NCI-H2171 (cell line): ENCODE data around the gene PTPRU.

Source experiments
- DNase-seq: peaks from one replicate; lab custom pipeline; 2025; lab: John Stamatoyannopoulos, UW

PTPRU gene

DNA sequence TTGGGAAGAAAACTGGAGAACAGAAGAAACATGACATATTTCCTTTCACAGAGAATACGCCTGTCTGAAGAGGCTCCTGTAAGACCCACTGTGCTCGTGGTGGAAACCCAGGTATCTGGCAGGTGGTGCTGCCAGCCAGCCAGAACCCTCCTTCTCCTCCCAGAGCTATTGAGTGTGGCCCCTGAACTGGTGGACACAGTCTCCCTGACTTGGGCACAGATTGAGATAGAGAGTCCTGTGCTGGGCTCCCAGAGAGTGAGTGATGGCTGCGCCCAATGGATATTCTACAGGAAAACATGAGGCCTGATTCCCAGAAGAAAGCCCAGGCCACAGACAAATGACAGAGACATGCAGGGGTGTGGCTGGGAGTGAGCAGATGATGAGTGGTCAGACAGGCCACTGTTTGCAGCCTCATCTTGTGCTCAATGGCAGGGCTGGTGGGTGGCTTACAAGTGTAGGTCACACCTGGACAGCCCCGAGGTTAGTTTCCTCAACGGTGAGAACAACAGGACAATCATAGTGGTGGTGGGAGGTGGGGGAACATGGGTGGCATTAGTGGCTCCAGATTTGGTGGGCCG, 127.9 kb downstream of the PTPRU start:
- DNase-seq, result no peak

DNA sequence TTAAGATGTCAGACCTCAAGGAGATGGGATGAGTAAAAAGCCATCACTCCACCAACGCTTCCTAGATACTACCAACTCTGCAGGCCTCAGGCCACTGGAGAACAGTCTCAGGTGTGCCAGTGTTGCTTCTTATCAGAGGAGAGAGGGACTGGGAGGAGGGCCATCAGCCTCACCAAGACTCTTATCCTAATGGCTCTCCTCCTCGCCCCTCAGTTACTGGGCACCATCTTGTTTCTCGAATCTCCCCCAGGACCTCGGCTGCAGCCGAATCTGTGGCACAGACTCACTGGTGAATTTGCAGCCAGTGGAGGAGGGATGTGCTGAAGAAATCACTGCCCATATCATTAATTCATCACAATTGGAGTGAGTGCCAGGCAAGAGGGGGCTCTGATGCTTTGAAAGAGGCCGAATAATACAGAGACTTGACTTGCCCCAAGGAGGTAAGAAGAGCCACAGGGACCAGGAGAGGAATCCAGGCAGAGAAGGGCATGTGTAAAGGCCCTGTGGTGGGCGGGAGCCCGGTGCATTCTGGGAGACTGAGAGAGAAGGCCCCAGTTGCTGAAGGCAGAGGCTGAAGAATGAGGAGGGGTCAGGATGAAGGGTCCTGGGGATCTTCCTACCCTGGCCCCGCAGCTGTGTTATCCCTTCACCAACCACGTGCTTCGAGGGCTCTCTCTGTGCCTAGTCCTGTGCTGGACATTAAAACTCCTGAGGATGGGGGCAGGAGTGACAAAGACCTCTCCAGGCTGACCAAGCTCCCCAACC, 129.8 kb downstream of the PTPRU start:
- DNase-seq, result no peak

DNA sequence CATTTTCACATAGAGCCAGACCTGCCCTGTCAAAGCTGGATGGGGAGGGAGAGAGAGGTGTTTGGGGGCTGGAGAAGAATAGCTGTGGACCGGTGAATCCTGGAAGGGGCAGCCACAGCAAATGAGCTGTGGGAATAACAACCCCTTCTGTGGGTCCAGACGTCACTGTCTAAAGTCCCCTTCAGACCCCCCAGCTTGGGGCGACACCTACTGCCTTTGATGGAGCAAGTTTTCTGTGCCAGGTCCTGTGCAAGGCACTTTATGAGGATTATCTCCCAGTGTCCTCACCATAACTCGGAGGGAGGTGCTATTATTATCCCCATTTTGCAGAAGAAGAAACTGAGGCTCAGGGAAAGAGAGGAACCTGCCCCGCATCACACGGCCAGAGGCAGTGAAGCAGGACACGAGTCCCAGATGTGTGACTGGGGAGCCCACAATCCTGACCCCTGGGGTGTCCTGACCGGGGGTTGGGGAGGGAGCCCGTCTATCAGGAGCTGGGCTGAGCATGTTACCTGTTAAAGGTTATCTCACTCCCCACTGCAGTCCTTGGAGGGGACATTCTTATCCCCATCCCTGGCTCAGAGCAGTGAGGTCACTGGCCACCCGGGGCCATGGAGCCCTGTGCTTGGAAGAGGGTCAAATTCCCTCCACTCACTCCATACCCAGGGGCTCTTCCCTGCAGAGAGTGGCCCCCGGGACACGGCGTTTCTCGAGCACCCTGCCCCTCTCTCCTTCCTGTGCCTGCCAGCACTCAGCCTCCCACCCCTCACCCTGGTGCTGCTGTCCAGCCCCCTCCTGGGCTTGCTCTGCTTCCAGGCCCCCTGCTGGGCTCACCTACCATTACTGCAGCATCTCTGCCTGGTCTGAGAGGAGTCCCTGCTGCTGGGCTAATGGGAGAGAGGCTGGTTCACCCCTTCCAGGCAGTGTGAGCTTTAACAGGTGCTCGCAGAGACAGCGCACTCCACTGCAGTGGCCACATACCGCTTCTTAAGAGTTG, 132.9 kb downstream of the PTPRU start:
- no peak for DNase-seq

DNA sequence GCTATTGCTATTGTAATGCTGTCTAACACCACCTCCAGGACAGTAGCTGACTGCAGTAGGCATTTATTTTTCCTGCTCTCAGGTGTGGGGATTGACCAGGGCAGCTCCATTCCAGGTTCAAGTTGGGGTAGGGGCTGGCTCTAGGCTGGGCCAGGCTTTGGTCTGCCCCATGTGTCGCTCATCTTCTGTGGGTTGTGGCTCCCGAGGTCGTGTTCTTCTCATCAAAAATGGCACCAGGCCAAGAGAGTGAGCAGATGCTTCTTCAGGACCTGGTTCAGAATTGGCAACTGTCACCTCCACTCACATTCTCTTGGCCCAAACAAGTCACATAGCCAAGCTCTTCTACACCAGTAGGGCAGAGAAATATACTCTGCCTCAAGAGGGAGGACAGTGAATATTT, 133.7 kb downstream of the PTPRU start:
- DNase-seq, result no peak

DNA sequence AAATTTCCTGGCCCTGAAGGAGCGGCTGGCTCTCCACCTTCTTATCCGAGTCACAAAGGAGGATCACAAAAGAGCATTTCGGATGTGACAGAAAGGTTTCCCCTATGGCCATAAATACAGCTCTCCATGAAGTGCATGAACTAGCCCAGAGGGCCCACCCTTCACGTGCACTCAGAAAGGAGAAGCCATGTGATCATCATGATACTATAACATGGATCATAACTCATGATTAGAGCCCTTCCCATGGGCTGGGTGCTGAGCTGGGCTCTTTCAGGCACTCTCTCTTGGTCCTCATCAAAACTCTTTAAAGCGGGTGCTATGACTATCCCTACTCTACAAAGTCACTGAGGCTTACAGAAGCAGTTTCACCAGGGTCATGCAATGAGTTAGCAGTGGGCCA, 135.0 kb downstream of the PTPRU start:
- DNase-seq, result no peak

DNA sequence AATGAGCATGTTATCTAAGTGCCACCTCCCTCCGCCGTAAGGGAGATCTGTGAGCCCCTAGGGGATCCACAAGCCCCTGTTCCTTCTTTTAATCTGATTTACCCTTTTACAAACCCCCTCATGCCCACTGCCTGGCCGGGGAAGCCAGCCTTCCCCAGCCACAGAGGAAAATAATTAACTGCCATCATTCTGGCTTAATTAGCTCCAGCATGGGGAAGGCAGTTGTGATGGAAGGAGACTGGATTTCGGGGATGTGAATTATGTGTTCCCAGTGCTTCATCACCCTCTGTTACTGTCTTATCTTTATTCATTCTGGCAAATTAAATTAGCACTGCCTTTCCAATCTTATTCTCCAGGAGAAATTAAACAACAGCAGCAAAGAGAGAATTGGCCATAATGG, 135.8 kb downstream of the PTPRU start:
- no peak for DNase-seq
